ENCODE results near the gene SPEN.

- TF ChIP-seq CTCF (IDR thresholded peaks at IDR 0.05) (no peak), POLR2A (IDR thresholded peaks at IDR 0.05) (no peak)
Measured at GRCh38 chr1:15948595-15949452, 101.3 kb downstream of the SPEN start.
